Stimulated activated naive B cell treated with anti-CD40 and anti-IgM and Interleukin-4, amounts not matched to agents 10 μg/mL and 1 μg/mL and 100 μg/mL, for 72 hours (primary cell): ENCODE measurements around the gene ZBTB16.

Experiments used
- ATAC-seq, 2 donors: fragments of 150-1000 bp; cut with Tn5 transposase; replicated peaks; 2 replicates each; pipeline ENCODE4 v1.10.0; 2021; ENCODE audit warnings: moderate library complexity in 1 of 2
- DNase-seq: peaks from one replicate; pipeline ENCODE4 v3.0.0; 2021
- H3K27ac Mint-ChIP-seq: one replicate; pipeline ENCODE4 v1.8.0; 2022; ENCODE audit warnings: mild to moderate bottlenecking, mixed read lengths
- H3K27me3 Mint-ChIP-seq, 2 donors: one replicate each; pipeline ENCODE4 v1.8.0; 2022; ENCODE audit warnings: mixed read lengths in 2 of 2
- H3K36me3 Mint-ChIP-seq, 2 donors: one replicate each; pipeline ENCODE4 v1.8.0; 2022; ENCODE audit warnings: mixed read lengths in 2 of 2, mild to moderate bottlenecking in 1 of 2
- H3K4me1 Mint-ChIP-seq, 2 donors: one replicate each; pipeline ENCODE4 v1.8.0; 2022; ENCODE audit warnings: mixed read lengths in 2 of 2, mild to moderate bottlenecking in 1 of 2
- H3K4me3 Mint-ChIP-seq, 2 donors: one replicate each; pipeline ENCODE4 v1.8.0; 2022; ENCODE audit warnings: mild to moderate bottlenecking in 2 of 2, mixed read lengths in 2 of 2, moderate library complexity in 1 of 2
- H3K9me3 Mint-ChIP-seq, 2 donors: one replicate each; pipeline ENCODE4 v1.8.0; 2022; ENCODE audit warnings: mixed read lengths in 2 of 2, mild to moderate bottlenecking in 1 of 2

ZBTB16 gene

GRCh38 chr11:114254571-114255146 is 195.1 kb downstream of the ZBTB16 start:
- Mint-ChIP-seq H3K4me3 (no peak overlapping the region), H3K36me3 (peaks cover 8 to 9% of the 10 kb centered on the region in 2 donors), H3K4me1 (peaks cover 19 to 23% of the 10 kb centered on the region in 2 donors), H3K27me3 (no peaks in the 10 kb centered on the region), H3K9me3 (no peaks in the 10 kb centered on the region), H3K27ac (no peak overlapping the region)
- DNase-seq (no peak), ATAC-seq (no peak)

- Mint-ChIP-seq H3K27ac (no peak overlapping the region), H3K4me1 (peaks cover 25 to 29% of the 10 kb centered on the region in 2 donors), H3K36me3 (peaks cover 5 to 7% of the 10 kb centered on the region in 2 donors)
Observed at GRCh38 chr11:114255289-114255688, 195.8 kb downstream of the ZBTB16 start.

DNA sequence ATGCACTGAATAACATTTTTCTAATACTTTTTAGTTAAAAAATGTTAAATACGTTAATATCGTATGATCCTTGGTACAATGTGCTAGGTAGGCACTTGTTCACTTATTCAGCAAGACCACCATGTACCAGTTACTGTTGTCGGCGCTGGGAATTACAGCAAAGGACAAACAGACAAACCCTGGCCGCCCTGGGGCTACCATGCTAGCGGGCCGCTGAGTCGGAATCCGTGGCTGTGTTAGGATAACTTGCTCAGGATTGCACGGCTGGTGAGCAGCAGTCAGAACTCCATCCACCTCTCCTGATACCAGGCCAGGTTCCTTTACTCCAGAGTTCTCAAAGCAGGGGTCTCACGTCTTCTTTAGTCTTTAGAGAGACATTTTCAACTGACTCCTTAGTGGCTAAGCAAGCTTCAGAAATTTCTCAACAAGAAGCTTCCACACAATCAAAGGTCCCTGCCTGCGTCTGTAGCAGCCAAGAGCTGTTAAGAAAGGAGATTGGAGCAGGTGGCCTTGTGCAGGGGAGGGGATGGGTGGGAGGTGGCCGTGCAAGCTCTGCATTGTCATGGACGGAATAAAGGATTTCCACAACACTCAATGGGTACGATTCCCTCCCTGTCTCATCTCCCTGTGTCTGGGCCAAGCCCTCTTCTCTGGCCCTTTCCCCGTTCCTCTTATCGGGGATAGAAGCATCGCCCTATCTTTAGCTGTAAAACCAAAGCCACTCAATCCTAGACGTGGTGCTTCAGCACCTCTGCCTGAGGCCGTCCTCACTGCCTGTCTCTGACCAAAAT is 196.9 kb downstream of the ZBTB16 start:
- Mint-ChIP-seq H3K27ac (no peak overlapping the region), H3K36me3 (no peaks in the 10 kb centered on the region), H3K4me1 (peaks cover 30 to 36% of the 10 kb centered on the region in 2 donors), H3K9me3 (no peaks in the 10 kb centered on the region), H3K4me3 (no peak overlapping the region), H3K27me3 (no peaks in the 10 kb centered on the region)
- no peak for DNase-seq
- ATAC-seq, result no peak

More at GRCh38 chr11:114255289-114255688, 195.8 kb downstream of the ZBTB16 start:
- DNase-seq (no peak), ATAC-seq (no peak)
- no peak overlapping the region for H3K4me3 Mint-ChIP-seq
- H3K9me3 Mint-ChIP-seq, result no peaks in the 10 kb centered on the region
- H3K27me3 Mint-ChIP-seq, result no peaks in the 10 kb centered on the region

GRCh38 chr11:114256967-114257286 is 197.4 kb downstream of the ZBTB16 start:
- H3K27ac Mint-ChIP-seq, result no peak overlapping the region
- H3K4me3 Mint-ChIP-seq, result no peak overlapping the region

GRCh38 chr11:114257621-114258558 is 198.4 kb downstream of the ZBTB16 start:
- H3K4me3 Mint-ChIP-seq, result no peak overlapping the region
- H3K27ac Mint-ChIP-seq, result peak overlapping the region; percentile 83
- no peak for ATAC-seq
- DNase-seq, result no peak
- H3K4me1 Mint-ChIP-seq, result peaks cover 24 to 29% of the 10 kb centered on the region in 2 donors
- H3K9me3 Mint-ChIP-seq, result no peaks in the 10 kb centered on the region
- H3K36me3 Mint-ChIP-seq, result no peaks in the 10 kb centered on the region
- H3K27me3 Mint-ChIP-seq, result no peaks in the 10 kb centered on the region

More at GRCh38 chr11:114256967-114257286, 197.4 kb downstream of the ZBTB16 start:
- ATAC-seq, result no peak
- Mint-ChIP-seq H3K27me3 (no peaks in the 10 kb centered on the region), H3K4me1 (peaks cover 28 to 30% of the 10 kb centered on the region in 2 donors), H3K9me3 (no peaks in the 10 kb centered on the region), H3K36me3 (no peaks in the 10 kb centered on the region)
- no peak for DNase-seq

DNA sequence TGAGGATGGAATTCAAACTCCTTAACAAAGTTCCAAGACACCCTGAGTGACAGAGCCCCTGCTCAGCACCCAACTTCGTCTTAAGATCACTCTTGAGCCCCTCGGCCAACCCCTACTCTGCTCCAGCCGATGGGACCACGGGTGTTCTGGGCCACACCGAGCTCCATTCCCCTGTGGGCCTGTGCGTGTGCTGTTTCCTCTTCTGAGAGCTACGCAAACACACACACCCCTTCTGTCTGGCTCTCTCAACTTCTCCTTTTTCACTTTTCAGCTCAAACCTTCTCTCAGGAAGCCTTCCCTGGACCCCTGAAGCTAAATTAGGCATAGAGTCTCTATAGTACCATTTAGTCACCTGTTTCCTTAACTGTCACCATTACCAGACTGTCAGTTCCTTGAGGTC is 199.2 kb downstream of the ZBTB16 start:
- peaks cover 24 to 29% of the 10 kb centered on the region in 2 donors for H3K4me1 Mint-ChIP-seq
- H3K27me3 Mint-ChIP-seq, result no peaks in the 10 kb centered on the region
- DNase-seq (peak; percentile 20), ATAC-seq (peak; percentile 85 to 93)
- peak overlapping the region; percentile 83 for H3K27ac Mint-ChIP-seq
- peak overlapping the region in 1 of 2 donors; percentile 1 for H3K4me3 Mint-ChIP-seq
- H3K9me3 Mint-ChIP-seq, result no peaks in the 10 kb centered on the region
- no peaks in the 10 kb centered on the region for H3K36me3 Mint-ChIP-seq

- H3K27me3 Mint-ChIP-seq, result no peaks in the 10 kb centered on the region
- H3K9me3 Mint-ChIP-seq, result no peaks in the 10 kb centered on the region
- peaks cover 24 to 29% of the 10 kb centered on the region in 2 donors for H3K4me1 Mint-ChIP-seq
- peak overlapping the region; percentile 83 for H3K27ac Mint-ChIP-seq
- H3K4me3 Mint-ChIP-seq, result peak overlapping the region in 1 of 2 donors; percentile 1
- ATAC-seq (peak; percentile 18 to 20), DNase-seq (no peak)
- no peaks in the 10 kb centered on the region for H3K36me3 Mint-ChIP-seq
Observed at GRCh38 chr11:114259124-114259526, 199.6 kb downstream of the ZBTB16 start.

- H3K4me1 Mint-ChIP-seq, result peaks cover 24 to 29% of the 10 kb centered on the region in 2 donors
- no peak overlapping the region for H3K4me3 Mint-ChIP-seq
- H3K27me3 Mint-ChIP-seq, result no peaks in the 10 kb centered on the region
- no peaks in the 10 kb centered on the region for H3K9me3 Mint-ChIP-seq
- no peak overlapping the region for H3K27ac Mint-ChIP-seq
- DNase-seq (no peak), ATAC-seq (no peak)
- no peaks in the 10 kb centered on the region for H3K36me3 Mint-ChIP-seq
Observed at GRCh38 chr11:114259551-114259983, 200.1 kb downstream of the ZBTB16 start.

GRCh38 chr11:114260077-114260476 is 200.6 kb downstream of the ZBTB16 start:
- ATAC-seq, result no peak
- no peak for DNase-seq
- no peaks in the 10 kb centered on the region for H3K36me3 Mint-ChIP-seq
- H3K9me3 Mint-ChIP-seq, result no peaks in the 10 kb centered on the region
- H3K4me3 Mint-ChIP-seq, result no peak overlapping the region
- H3K27me3 Mint-ChIP-seq, result no peaks in the 10 kb centered on the region
- H3K27ac Mint-ChIP-seq, result no peak overlapping the region
- peaks cover 23 to 29% of the 10 kb centered on the region in 2 donors for H3K4me1 Mint-ChIP-seq

GRCh38 chr11:114260483-114260882 is 201.0 kb downstream of the ZBTB16 start:
- no peak for DNase-seq
- Mint-ChIP-seq H3K27me3 (no peaks in the 10 kb centered on the region), H3K4me1 (peaks cover 23 to 29% of the 10 kb centered on the region in 2 donors), H3K27ac (no peak overlapping the region), H3K9me3 (no peaks in the 10 kb centered on the region), H3K4me3 (no peak overlapping the region), H3K36me3 (no peaks in the 10 kb centered on the region)
- peak; percentile 13 to 35 for ATAC-seq

GRCh38 chr11:114261791-114262190 is 202.3 kb downstream of the ZBTB16 start:
- Mint-ChIP-seq H3K27ac (no peak overlapping the region), H3K9me3 (no peaks in the 10 kb centered on the region), H3K27me3 (peaks cover 0 to 6% of the 10 kb centered on the region in 2 donors), H3K4me1 (peaks cover 23 to 29% of the 10 kb centered on the region in 2 donors), H3K4me3 (no peak overlapping the region), H3K36me3 (no peaks in the 10 kb centered on the region)
- no peak for ATAC-seq
- no peak for DNase-seq

DNA sequence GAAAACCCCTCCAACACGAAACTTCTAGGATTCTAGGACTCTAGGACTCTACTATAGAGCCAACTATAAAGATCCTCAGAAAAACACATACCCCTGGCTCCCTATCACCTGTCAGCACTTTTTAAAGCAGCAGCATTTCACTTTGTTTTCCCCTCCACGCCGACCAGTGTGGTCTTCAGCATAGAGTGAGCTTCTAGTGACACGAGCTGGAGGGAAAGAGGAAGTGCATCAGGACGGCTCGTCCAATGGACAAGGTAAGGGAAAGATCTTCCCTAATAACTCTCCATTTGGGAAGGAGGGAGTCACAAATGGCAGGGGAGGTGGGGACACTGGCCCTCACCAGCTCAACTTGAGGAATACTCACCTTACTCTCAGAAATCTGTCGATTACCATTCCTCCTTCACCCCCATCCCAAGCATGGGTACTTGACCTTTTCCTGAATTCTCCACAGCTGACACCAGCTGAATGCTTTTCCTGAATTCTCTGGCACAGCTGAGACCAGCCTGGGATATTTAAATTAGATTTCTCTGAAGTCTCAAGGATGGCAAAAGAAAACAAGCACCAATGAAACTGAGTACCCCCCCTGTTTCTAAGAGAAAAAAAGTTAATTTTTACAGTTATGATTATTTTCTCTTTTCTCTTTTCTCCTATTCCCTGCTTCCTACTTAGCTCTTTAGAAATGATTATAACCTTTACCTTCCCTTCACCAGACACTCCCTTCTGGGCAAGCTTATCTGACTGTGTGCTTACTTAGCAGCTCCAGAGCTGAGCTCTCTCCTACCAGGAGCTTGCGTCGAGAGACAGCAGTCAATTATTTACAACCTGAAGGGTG is 203.4 kb downstream of the ZBTB16 start:
- H3K9me3 Mint-ChIP-seq, result no peaks in the 10 kb centered on the region
- peaks cover 0 to 6% of the 10 kb centered on the region in 2 donors for H3K27me3 Mint-ChIP-seq
- H3K4me1 Mint-ChIP-seq, result peaks cover 23 to 29% of the 10 kb centered on the region in 2 donors
- H3K36me3 Mint-ChIP-seq, result no peaks in the 10 kb centered on the region
- ATAC-seq (peak; percentile 41 to 56), DNase-seq (no peak)
- no peak overlapping the region for H3K27ac Mint-ChIP-seq
- H3K4me3 Mint-ChIP-seq, result no peak overlapping the region

- Mint-ChIP-seq H3K36me3 (no peaks in the 10 kb centered on the region), H3K9me3 (no peaks in the 10 kb centered on the region), H3K4me3 (no peak overlapping the region), H3K4me1 (peaks cover 19 to 25% of the 10 kb centered on the region in 2 donors), H3K27ac (no peak overlapping the region), H3K27me3 (peaks cover 0 to 6% of the 10 kb centered on the region in 2 donors)
- no peak for ATAC-seq
- no peak for DNase-seq
Observed at GRCh38 chr11:114263513-114264170, 204.1 kb downstream of the ZBTB16 start.
